ENCODE data around the gene TMEM170A.
A peak's percentile ranks its signal among the peaks of the same experiment; 100 is the strongest.

Gene TMEM170A, protein sequence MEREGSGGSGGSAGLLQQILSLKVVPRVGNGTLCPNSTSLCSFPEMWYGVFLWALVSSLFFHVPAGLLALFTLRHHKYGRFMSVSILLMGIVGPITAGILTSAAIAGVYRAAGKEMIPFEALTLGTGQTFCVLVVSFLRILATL

DNA sequence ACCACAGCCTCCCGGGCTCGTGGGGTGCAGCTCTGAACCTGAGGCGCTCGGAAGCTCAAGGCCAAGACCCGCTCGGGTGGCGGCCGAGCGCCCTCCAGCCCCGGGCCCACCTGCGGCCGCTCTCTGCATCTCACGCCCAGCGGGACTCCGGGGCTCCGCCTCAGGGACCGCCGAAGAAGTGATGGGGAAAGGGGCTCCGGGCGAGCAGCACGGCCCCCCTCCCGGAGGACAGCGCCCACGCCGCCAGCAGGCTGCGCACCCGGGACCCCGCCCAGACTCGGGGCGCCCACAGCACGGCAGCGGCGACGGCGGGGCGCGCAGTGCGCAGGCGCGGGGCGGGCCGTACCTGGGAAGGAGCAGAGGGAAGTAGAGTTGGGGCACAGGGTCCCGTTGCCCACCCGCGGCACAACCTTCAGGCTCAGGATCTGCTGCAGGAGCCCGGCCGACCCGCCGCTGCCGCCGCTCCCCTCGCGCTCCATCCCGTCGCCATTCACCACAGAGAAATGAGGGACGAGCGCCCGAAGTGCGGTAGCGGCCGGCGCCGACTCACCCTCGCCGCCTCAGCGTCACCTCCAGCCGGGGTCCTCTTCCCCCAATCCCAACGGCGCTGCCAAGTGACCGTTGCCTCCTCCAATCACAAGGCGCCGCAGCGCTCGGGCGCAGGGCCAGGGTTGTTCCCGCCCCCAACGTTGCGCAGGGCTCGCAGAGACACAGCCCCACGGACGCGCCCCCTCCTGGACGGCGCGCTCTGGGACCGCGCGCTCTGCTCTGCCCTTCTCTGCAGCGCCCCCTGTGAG lies at the start of gene TMEM170A:
TMEM170A (minus strand) TSS at position 568 of the 797 bp plus-strand sequence; CDS start at position 479, 89 bp downstream.
- Histone ChIP-seq H3K27ac (ENCODE audit: low read depth, low read length, poor library complexity, severe bottlenecking) (peak within 1 kb of the TSS; percentile 55), H3K36me3 (ENCODE audit: insufficient read depth, low read length) (no peaks in the 10 kb centered on the region), H3K4me2 (ENCODE audit: low read length) (peak within 1 kb of the TSS; percentile 75), H3K9me2 (ENCODE audit: low read depth, low read length) (no peaks in the 10 kb centered on the region), H4K20me1 (ENCODE audit: insufficient read depth, low read length) (no peaks in the 10 kb centered on the region), H3K9ac (ENCODE audit: low read length) (peak within 1 kb of the TSS; percentile 88), H2AFZ (ENCODE audit: low read length) (no peak within 1 kb of the TSS), H3K4me1 (ENCODE audit: insufficient read depth, low read length, severe bottlenecking) (peaks cover 16% of the 10 kb centered on the region), H3K27me3 (ENCODE audit: insufficient read depth, low read length) (0 out of 2 replicates have a peak, but pooled peaks cover 2% of the 10 kb centered on the region), H3K9me3 (ENCODE audit: low read length) (no peaks in the 10 kb centered on the region), H3K79me2 (ENCODE audit: insufficient read depth, low read length) (peaks cover 23% of the 10 kb centered on the region), H3F3A (ENCODE audit: insufficient read depth, low read length) (no peaks in the 10 kb centered on the region), H3K4me3 (ENCODE audit: low read depth, low read length, poor library complexity, severe bottlenecking) (peak within 1 kb of the TSS; percentile 85)
- no peak for TF ChIP-seq EZH2 (IDR thresholded peaks at IDR 0.05; ENCODE audit: borderline replicate concordance, low read length)
- TF ChIP-seq, protein P1, sequence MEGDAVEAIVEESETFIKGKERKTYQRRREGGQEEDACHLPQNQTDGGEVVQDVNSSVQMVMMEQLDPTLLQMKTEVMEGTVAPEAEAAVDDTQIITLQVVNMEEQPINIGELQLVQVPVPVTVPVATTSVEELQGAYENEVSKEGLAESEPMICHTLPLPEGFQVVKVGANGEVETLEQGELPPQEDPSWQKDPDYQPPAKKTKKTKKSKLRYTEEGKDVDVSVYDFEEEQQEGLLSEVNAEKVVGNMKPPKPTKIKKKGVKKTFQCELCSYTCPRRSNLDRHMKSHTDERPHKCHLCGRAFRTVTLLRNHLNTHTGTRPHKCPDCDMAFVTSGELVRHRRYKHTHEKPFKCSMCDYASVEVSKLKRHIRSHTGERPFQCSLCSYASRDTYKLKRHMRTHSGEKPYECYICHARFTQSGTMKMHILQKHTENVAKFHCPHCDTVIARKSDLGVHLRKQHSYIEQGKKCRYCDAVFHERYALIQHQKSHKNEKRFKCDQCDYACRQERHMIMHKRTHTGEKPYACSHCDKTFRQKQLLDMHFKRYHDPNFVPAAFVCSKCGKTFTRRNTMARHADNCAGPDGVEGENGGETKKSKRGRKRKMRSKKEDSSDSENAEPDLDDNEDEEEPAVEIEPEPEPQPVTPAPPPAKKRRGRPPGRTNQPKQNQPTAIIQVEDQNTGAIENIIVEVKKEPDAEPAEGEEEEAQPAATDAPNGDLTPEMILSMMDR (IDR thresholded peaks at IDR 0.05; ENCODE audit: low read length), result peak; percentile 100

DNA sequence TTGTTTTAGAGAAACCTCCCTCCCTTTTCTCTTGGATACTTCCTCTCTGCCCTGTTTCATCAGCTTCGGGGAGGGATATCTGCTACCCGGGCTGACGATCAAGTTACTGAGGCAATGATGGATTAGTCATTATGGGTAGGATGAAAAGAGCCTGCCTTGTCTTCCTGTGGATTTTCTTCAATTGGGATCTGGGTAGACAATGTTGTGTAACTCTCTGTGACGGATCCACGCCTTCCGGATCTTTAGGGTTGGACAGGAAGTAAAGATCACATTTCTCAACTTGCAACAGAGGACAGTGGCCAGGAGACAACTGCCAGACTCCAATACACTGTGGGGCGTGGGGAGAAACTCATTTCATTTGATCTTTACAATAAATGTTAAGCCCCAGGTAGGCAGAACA lies 42.1 kb upstream of the TMEM170A start:
- Histone ChIP-seq H3K79me2 (ENCODE audit: insufficient read depth, low read length) (no peaks in the 10 kb centered on the region), H3K4me3 (ENCODE audit: low read depth, low read length, poor library complexity, severe bottlenecking) (no peak overlapping the region), H3K36me3 (ENCODE audit: insufficient read depth, low read length) (no peaks in the 10 kb centered on the region), H3K4me1 (ENCODE audit: insufficient read depth, low read length, severe bottlenecking) (no peaks in the 10 kb centered on the region), H3K27me3 (ENCODE audit: insufficient read depth, low read length) (0 out of 2 replicates have a peak, but pooled peaks cover 4% of the 10 kb centered on the region), H3K9me3 (ENCODE audit: low read length) (no peaks in the 10 kb centered on the region), H3K27ac (ENCODE audit: low read depth, low read length, poor library complexity, severe bottlenecking) (no peak overlapping the region), H2AFZ (ENCODE audit: low read length) (no peak overlapping the region), H3K9ac (ENCODE audit: low read length) (no peak overlapping the region), H4K20me1 (ENCODE audit: insufficient read depth, low read length) (no peaks in the 10 kb centered on the region), H3K4me2 (ENCODE audit: low read length) (no peak overlapping the region), H3F3A (ENCODE audit: insufficient read depth, low read length) (no peaks in the 10 kb centered on the region), H3K9me2 (ENCODE audit: low read depth, low read length) (no peaks in the 10 kb centered on the region)
- TF ChIP-seq, protein P1 (IDR thresholded peaks at IDR 0.05; ENCODE audit: low read length), result no peak
- TF ChIP-seq EZH2 (IDR thresholded peaks at IDR 0.05; ENCODE audit: borderline replicate concordance, low read length), result no peak

DNA sequence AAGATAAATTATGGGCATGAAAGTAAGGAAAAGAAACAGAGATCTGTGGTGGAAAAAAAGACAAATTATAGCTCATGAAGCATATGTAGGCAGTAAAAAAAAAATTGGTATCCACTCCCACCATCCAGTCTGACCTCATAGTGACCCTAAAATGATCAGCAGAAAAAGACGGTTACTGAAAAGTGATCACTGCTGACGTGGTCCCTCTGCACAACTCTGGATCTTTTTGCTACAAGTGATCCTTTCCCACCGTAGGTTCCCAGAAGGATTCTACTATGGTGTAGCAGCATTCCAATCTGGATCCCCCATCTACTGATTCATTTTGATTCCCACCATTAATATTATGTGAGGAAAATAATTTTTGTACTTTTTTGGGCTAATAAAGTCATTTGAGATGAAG lies 41.6 kb upstream of the TMEM170A start:
- no peak overlapping the region for H2AFZ ChIP-seq (ENCODE audit: low read length)
- no peaks in the 10 kb centered on the region for H3K79me2 ChIP-seq (ENCODE audit: insufficient read depth, low read length)
- H3K27me3 ChIP-seq (ENCODE audit: insufficient read depth, low read length), result 0 out of 2 replicates have a peak, but pooled peaks cover 4% of the 10 kb centered on the region
- no peaks in the 10 kb centered on the region for H3K9me3 ChIP-seq (ENCODE audit: low read length)
- no peaks in the 10 kb centered on the region for H3K9me2 ChIP-seq (ENCODE audit: low read depth, low read length)
- H4K20me1 ChIP-seq (ENCODE audit: insufficient read depth, low read length), result no peaks in the 10 kb centered on the region
- no peak overlapping the region for H3K4me3 ChIP-seq (ENCODE audit: low read depth, low read length, poor library complexity, severe bottlenecking)
- no peaks in the 10 kb centered on the region for H3K4me1 ChIP-seq (ENCODE audit: insufficient read depth, low read length, severe bottlenecking)
- TF ChIP-seq, protein P1 (IDR thresholded peaks at IDR 0.05; ENCODE audit: low read length), result no peak
- no peak for TF ChIP-seq EZH2 (IDR thresholded peaks at IDR 0.05; ENCODE audit: borderline replicate concordance, low read length)
- no peak overlapping the region for H3K27ac ChIP-seq (ENCODE audit: low read depth, low read length, poor library complexity, severe bottlenecking)
- H3K9ac ChIP-seq (ENCODE audit: low read length), result no peak overlapping the region
- H3K4me2 ChIP-seq (ENCODE audit: low read length), result no peak overlapping the region
- no peaks in the 10 kb centered on the region for H3F3A ChIP-seq (ENCODE audit: insufficient read depth, low read length)
- H3K36me3 ChIP-seq (ENCODE audit: insufficient read depth, low read length), result no peaks in the 10 kb centered on the region

Data from OCI-LY1 (cell line).